MM.1S (cell line): ENCODE data around the gene ATP1A2.

Source experiments
- DNase-seq: peaks from one replicate; pipeline ENCODE4 v3.0.0-alpha.2; 2015
- H2AFZ ChIP-seq: fragments of 300-600 bp; sonication (generic); 2 replicates; pipeline ENCODE4 v1.6.0; 2016; ENCODE audit warnings: antibody characterized with exemption, low read length
- H3F3A ChIP-seq: fragments of 300-600 bp; sonication (generic); 2 replicates; pipeline ENCODE4 v1.6.1; 2016; ENCODE audit warnings: mild to moderate bottlenecking, antibody characterized with exemption, low read length, moderate library complexity, mixed read lengths; ENCODE audit not compliant: insufficient read depth
- H3K27ac ChIP-seq: fragments of 300-600 bp; sonication (generic); 2 replicates; pipeline ENCODE4 v1.5.1; 2016; ENCODE audit warnings: mild to moderate bottlenecking, low read length
- H3K27me3 ChIP-seq: fragments of 300-600 bp; sonication (generic); replicated peaks from 2 replicates; pipeline ENCODE4 v1.6.0; 2016; ENCODE audit warnings: low read length; ENCODE audit not compliant: insufficient read depth
- H3K36me3 ChIP-seq: fragments of 300-600 bp; sonication (generic); replicated peaks from 2 replicates; pipeline ENCODE4 v1.6.1; 2016; ENCODE audit warnings: mild to moderate bottlenecking, low read length, mixed read lengths; ENCODE audit not compliant: insufficient read depth
- H3K4me1 ChIP-seq: fragments of 300-600 bp; sonication (generic); 2 replicates; pipeline ENCODE4 v1.6.1; 2016; ENCODE audit warnings: low read length, mixed read lengths
- H3K4me2 ChIP-seq: fragments of 300-600 bp; sonication (generic); 2 replicates; pipeline ENCODE4 v1.6.0; 2016; ENCODE audit warnings: low read depth, low read length
- H3K4me3 ChIP-seq: fragments of 300-600 bp; sonication (generic); 2 replicates; pipeline ENCODE4 v1.5.1; 2016; ENCODE audit warnings: low read length, mixed read lengths
- H3K79me2 ChIP-seq: fragments of 300-600 bp; sonication (generic); 2 replicates; pipeline ENCODE4 v1.6.1; 2016; ENCODE audit warnings: mixed run types, low read length, mixed read lengths
- H3K9ac ChIP-seq: fragments of 300-600 bp; sonication (generic); 2 replicates; pipeline ENCODE4 v1.6.1; 2016; ENCODE audit warnings: low read length, mixed read lengths
- H3K9me2 ChIP-seq: fragments of 300-600 bp; sonication (generic); replicated peaks from 2 replicates; pipeline ENCODE4 v1.6.1; 2016; ENCODE audit warnings: mild to moderate bottlenecking, low read length, mixed read lengths; ENCODE audit not compliant: insufficient read depth
- H3K9me3 ChIP-seq: fragments of 300-600 bp; sonication (generic); replicated peaks from 2 replicates; pipeline ENCODE4 v1.6.1; 2016; ENCODE audit warnings: mild to moderate bottlenecking, low read length, mixed read lengths; ENCODE audit not compliant: insufficient read depth
- H4K20me1 ChIP-seq: fragments of 300-600 bp; sonication (generic); 2 replicates; pipeline ENCODE4 v1.6.1; 2016; ENCODE audit warnings: mild to moderate bottlenecking, low read length, moderate library complexity, mixed read lengths; ENCODE audit not compliant: insufficient read depth
- EZH2 ChIP-seq: fragments of 300-600 bp; sonication (generic); optimal IDR thresholded peaks from 2 replicates; pipeline ENCODE3; 2017; ENCODE audit warnings: low read depth, mild to moderate bottlenecking, antibody characterized with exemption, low read length, mixed read lengths
- EZH2phosphoT487 ChIP-seq: fragments of 300-600 bp; sonication (generic); IDR thresholded peaks from 2 replicates; pipeline ENCODE4 v1.6.1; 2018; ENCODE audit warnings: antibody characterized with exemption, low read length
- TF ChIP-seq, protein P1 (sequence below): fragments of 300-600 bp; sonication (generic); IDR thresholded peaks from 2 replicates; pipeline ENCODE4 v1.5.1; 2016; ENCODE audit warnings: antibody characterized with exemption, low read length, mixed read lengths

The ATP1A2 gene

DNA sequence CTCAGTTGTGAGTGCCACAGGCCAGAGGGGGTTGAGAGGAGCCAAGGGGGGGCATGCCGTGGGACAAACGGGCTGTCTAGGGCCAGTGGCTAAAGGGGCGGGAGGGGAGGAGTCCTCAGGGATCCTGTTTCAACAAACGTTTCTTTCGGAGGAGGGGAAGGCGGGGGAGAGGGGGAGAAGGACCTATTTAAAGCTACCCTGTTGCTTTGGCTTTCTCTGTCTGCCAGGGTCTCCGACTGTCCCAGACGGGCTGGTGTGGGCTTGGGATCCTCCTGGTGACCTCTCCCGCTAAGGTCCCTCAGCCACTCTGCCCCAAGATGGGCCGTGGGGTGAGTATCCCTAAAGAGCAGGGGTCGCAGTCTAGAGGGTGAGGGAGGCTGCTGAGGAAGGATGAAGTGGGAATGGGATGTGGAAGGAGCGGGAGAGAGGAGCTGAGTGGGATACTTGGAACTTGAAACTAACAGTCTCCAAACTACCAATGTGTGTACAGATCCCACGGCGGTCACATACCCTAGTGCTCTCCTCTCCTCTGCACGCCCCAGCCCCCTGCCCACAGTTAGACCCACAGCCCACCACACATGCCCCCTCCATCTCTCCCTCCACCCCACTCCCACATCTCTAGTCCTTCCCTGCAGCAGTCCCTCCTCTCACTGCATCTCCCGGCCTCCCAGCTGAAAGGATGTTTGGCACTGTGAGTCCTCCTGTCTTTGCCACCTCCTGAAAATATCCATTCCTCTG lies at the start of gene ATP1A2:
TSS of gene ATP1A2 (plus strand) at position 215 of the 738 bp plus-strand sequence. CDS start at position 318, 103 bp downstream.
- Histone ChIP-seq H4K20me1 (no peaks in the 10 kb centered on the region), H3K27ac (no peak within 1 kb of the TSS), H3K9ac (no peak within 1 kb of the TSS), H3K4me1 (no peaks in the 10 kb centered on the region), H3K9me3 (no peaks in the 10 kb centered on the region), H3F3A (no peaks in the 10 kb centered on the region), H3K4me2 (no peak within 1 kb of the TSS), H3K27me3 (peaks cover 7% of the 10 kb centered on the region; the same call in 1 of the 2 replicates), H2AFZ (no peak within 1 kb of the TSS), H3K36me3 (no peaks in the 10 kb centered on the region), H3K4me3 (no peak within 1 kb of the TSS), H3K79me2 (no peaks in the 10 kb centered on the region), H3K9me2 (no peaks in the 10 kb centered on the region)
- no peak for DNase-seq
- TF ChIP-seq EZH2 (no peak), EZH2phosphoT487 (no peak)
- TF ChIP-seq, protein P1, sequence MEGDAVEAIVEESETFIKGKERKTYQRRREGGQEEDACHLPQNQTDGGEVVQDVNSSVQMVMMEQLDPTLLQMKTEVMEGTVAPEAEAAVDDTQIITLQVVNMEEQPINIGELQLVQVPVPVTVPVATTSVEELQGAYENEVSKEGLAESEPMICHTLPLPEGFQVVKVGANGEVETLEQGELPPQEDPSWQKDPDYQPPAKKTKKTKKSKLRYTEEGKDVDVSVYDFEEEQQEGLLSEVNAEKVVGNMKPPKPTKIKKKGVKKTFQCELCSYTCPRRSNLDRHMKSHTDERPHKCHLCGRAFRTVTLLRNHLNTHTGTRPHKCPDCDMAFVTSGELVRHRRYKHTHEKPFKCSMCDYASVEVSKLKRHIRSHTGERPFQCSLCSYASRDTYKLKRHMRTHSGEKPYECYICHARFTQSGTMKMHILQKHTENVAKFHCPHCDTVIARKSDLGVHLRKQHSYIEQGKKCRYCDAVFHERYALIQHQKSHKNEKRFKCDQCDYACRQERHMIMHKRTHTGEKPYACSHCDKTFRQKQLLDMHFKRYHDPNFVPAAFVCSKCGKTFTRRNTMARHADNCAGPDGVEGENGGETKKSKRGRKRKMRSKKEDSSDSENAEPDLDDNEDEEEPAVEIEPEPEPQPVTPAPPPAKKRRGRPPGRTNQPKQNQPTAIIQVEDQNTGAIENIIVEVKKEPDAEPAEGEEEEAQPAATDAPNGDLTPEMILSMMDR, result no peak

DNA sequence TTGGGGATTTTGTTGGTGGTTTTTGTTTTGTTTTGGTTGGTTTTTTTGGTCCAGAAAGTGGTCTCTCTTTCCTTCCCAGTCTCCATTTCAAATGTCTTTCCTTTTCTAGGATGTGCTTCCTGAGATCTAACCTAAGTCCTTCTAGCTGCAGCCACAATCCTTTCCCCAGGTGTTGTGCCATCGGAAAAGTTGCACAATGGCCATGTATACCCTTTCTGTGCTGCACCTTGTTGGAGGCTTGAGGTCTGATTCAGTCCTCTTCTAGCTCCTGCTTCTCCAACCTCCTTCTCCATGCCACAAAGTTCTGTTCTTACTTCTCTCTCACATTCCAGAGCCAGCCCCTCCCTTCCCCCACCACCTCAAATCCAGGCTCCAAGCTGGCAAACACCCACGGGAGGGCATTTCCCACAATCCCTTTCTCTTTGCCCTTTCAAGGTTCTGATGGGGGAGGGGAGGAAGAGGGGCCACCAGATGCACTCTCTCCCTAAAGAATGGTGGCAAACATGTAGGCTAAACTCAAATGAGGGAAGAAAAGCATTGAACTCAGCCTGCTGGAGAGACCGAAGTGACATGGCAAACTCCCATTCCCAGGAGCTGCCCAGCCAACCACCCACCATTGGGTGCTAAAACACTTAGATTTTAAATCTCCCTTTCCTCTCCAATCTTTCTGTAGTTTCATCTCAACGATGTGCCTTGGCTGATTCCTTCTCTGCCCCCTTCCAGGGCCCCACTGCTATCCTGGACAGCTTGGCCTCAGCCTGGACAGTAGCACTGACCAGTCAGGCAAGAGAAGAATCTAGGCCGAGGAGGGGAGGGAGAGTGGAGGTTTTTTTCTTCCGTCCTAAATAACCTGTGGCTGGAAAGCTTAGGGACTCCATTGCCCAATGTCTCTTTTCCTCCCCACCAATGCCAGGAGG lies 48.5 kb upstream of the ATP1A2 start:
- Histone ChIP-seq H3F3A (peaks cover 18% of the 10 kb centered on the region), H3K9me3 (no peaks in the 10 kb centered on the region), H3K79me2 (no peaks in the 10 kb centered on the region), H3K4me1 (peaks cover 16% of the 10 kb centered on the region), H3K4me2 (no peak overlapping the region), H3K27me3 (0 out of 2 replicates have a peak, but pooled peaks cover 6% of the 10 kb centered on the region), H3K36me3 (no peaks in the 10 kb centered on the region), H4K20me1 (no peaks in the 10 kb centered on the region), H3K4me3 (no peak overlapping the region), H3K9me2 (no peaks in the 10 kb centered on the region), H3K27ac (no peak overlapping the region), H3K9ac (no peak overlapping the region), H2AFZ (no peak overlapping the region)
- TF ChIP-seq EZH2 (no peak), EZH2phosphoT487 (no peak)
- TF ChIP-seq, protein P1, result no peak
- no peak for DNase-seq

DNA sequence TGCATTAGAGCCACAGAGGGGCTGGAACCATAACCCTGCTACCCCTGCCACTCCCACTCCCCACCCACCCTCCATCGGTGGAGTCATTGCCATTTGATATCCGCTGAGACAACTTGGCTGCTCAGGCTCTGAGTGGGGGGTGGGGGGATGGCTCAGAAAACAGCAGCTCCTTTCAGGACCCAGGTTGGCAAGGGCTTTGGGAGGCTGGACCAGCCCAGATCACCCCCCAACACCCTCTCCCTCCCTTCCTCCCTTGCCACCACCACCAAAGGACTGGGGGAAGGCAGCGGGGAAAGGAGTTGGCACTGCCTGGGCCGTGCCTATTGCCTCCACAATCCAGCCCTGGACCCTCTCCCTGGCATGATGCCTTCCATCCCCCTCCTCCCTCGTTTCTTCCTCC lies 47.3 kb upstream of the ATP1A2 start:
- H3K4me1 ChIP-seq, result peaks cover 20% of the 10 kb centered on the region
- H3K27me3 ChIP-seq, result 0 out of 2 replicates have a peak, but pooled peaks cover 6% of the 10 kb centered on the region
- peaks cover 20% of the 10 kb centered on the region for H3F3A ChIP-seq
- no peak for DNase-seq
- no peak overlapping the region for H3K9ac ChIP-seq
- H3K79me2 ChIP-seq, result no peaks in the 10 kb centered on the region
- no peak overlapping the region for H3K27ac ChIP-seq
- no peaks in the 10 kb centered on the region for H3K36me3 ChIP-seq
- no peaks in the 10 kb centered on the region for H4K20me1 ChIP-seq
- no peak overlapping the region for H2AFZ ChIP-seq
- no peaks in the 10 kb centered on the region for H3K9me2 ChIP-seq
- no peak overlapping the region for H3K4me3 ChIP-seq
- TF ChIP-seq EZH2 (no peak), EZH2phosphoT487 (no peak)
- TF ChIP-seq, protein P1, result no peak
- H3K9me3 ChIP-seq, result no peaks in the 10 kb centered on the region
- no peak overlapping the region for H3K4me2 ChIP-seq
